ENCODE data around the gene TMEM127.

Gene TMEM127

GRCh38 chr2:96256611-96257113 lies 9.1 kb downstream of the TMEM127 start:
- peaks cover 57% of the 10 kb centered on the region for H3K4me1 Mint-ChIP-seq
- no peak for ATAC-seq

DNA sequence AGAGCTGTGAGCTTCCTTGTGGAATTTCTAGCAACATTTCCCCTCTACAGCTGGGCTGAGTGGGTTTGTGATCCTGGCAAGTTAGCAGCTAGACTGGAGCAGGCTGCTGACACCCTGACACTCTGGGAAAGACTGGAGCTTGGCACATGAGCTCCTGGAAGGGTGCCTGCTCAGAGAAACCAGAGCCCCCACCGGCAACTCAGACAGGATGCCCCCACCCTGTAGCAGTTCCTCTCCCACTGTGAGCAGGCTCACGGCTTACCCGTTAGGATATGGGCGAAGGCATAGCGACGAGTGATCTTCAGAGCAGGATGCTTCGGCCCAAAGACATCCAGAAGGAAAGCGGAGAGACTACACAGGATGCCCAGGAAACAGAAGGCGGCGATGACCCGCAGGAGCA lies 11.2 kb downstream of the TMEM127 start:
- no peak overlapping the region for H3K27ac Mint-ChIP-seq
- H3K4me1 Mint-ChIP-seq: peaks cover 42% of the 10 kb centered on the region
- no peaks in the 10 kb centered on the region for H3K27me3 Mint-ChIP-seq
- no peak overlapping the region for H3K4me3 Mint-ChIP-seq
- DNase-seq: no peak
- H3K36me3 Mint-ChIP-seq (ENCODE audit: low read depth): peaks cover 22% of the 10 kb centered on the region
- H3K9me3 Mint-ChIP-seq: no peaks in the 10 kb centered on the region
- ATAC-seq: no peak

More at GRCh38 chr2:96256611-96257113, 9.1 kb downstream of the TMEM127 start:
- peak overlapping the region; percentile 59 for H3K27ac Mint-ChIP-seq
- no peaks in the 10 kb centered on the region for H3K9me3 Mint-ChIP-seq
- no peak for DNase-seq
- peak overlapping the region; percentile 22 for H3K4me3 Mint-ChIP-seq
- peaks cover 22% of the 10 kb centered on the region for H3K36me3 Mint-ChIP-seq (ENCODE audit: low read depth)
- H3K27me3 Mint-ChIP-seq: no peaks in the 10 kb centered on the region

- no peak for ATAC-seq
- Mint-ChIP-seq H3K9me3 (no peaks in the 10 kb centered on the region), H3K27ac (no peak overlapping the region), H3K4me3 (no peak overlapping the region), H3K4me1 (peaks cover 31% of the 10 kb centered on the region), H3K36me3 (ENCODE audit: low read depth) (peaks cover 22% of the 10 kb centered on the region), H3K27me3 (no peaks in the 10 kb centered on the region)
- DNase-seq: no peak
Observed at GRCh38 chr2:96253006-96253405, 12.8 kb downstream of the TMEM127 start.

DNA sequence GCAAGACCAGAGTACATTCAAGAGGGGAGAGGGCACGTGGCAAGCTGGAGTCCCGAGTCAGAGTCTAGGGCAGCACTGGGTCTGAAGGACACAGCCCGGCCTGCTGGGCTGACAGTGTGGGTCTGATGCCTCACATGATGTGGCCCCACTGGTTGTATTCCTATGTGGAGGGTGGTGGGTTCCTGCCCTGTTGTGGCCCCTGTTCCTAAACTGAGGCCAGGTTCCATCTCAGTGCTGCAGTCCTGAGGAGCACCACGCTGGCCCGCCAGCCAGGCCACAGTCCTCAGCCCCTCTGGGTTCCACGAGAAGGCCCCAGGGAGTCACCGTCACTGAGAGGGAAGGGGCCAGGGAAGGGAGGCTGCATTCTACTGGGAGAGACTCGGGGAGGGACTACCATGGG lies 13.3 kb downstream of the TMEM127 start:
- Mint-ChIP-seq H3K4me1 (peaks cover 26% of the 10 kb centered on the region), H3K27me3 (no peaks in the 10 kb centered on the region), H3K36me3 (ENCODE audit: low read depth) (peaks cover 22% of the 10 kb centered on the region), H3K9me3 (no peaks in the 10 kb centered on the region), H3K4me3 (no peak overlapping the region), H3K27ac (no peak overlapping the region)
- DNase-seq: no peak
- no peak for ATAC-seq

GRCh38 chr2:96251721-96252292 lies 14.0 kb downstream of the TMEM127 start:
- peaks cover 22% of the 10 kb centered on the region for H3K36me3 Mint-ChIP-seq (ENCODE audit: low read depth)
- no peaks in the 10 kb centered on the region for H3K27me3 Mint-ChIP-seq
- H3K9me3 Mint-ChIP-seq: no peaks in the 10 kb centered on the region
- DNase-seq (no peak), ATAC-seq (no peak)
- H3K4me1 Mint-ChIP-seq: peaks cover 24% of the 10 kb centered on the region
- peak overlapping the region; percentile 22 for H3K27ac Mint-ChIP-seq
- no peak overlapping the region for H3K4me3 Mint-ChIP-seq

GRCh38 chr2:96250188-96250587 lies 15.6 kb downstream of the TMEM127 start:
- ATAC-seq (no peak), DNase-seq (no peak)
- H3K4me1 Mint-ChIP-seq: peaks cover 22% of the 10 kb centered on the region
- no peaks in the 10 kb centered on the region for H3K27me3 Mint-ChIP-seq
- H3K36me3 Mint-ChIP-seq (ENCODE audit: low read depth): peaks cover 15% of the 10 kb centered on the region
- no peak overlapping the region for H3K27ac Mint-ChIP-seq
- no peak overlapping the region for H3K4me3 Mint-ChIP-seq
- H3K9me3 Mint-ChIP-seq: no peaks in the 10 kb centered on the region

DNA sequence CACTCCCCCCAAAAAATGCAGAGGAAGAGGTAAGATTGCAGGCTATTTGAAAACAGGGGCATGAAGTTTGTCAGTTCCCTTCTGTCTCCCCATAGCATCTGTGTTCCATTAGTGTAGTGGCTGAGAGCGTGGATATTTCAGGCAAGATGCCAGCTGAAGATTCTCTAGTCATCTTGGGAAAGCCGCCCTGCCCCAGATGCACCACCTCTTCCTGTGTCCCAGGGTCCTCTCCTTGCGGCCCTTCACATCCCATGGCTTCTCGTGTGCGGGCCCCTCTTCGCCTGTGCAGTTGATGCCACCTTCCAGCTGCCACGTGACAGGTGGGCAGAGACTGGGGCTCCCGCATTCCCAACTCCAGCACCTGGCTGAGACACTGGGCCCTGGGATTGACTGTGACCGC lies 16.1 kb downstream of the TMEM127 start:
- Mint-ChIP-seq H3K27ac (no peak overlapping the region), H3K36me3 (ENCODE audit: low read depth) (peaks cover 17% of the 10 kb centered on the region), H3K27me3 (no peaks in the 10 kb centered on the region), H3K9me3 (no peaks in the 10 kb centered on the region), H3K4me3 (no peak overlapping the region), H3K4me1 (peaks cover 21% of the 10 kb centered on the region)
- no peak for DNase-seq
- ATAC-seq: no peak

DNA sequence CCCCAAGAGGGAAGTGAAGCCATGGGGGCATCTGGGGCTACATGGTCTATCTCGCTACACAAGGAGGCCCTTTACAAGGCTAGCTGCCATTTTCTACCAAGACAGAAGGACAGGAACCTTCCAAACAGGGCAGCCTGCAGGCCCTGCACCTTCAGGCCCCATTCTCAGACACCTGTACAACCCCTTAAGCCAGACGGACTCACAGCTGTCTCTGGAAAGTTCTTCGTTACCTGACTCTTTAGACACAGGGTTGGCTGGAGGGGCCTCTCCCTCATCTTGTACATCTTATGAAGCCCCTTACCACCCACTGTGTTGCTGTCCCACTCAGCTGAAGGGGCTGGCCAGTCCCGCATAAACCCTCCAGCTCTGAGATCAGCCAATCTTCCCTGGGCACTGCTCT lies 17.2 kb downstream of the TMEM127 start:
- Mint-ChIP-seq H3K4me3 (no peak overlapping the region), H3K27me3 (no peaks in the 10 kb centered on the region), H3K36me3 (ENCODE audit: low read depth) (peaks cover 16% of the 10 kb centered on the region), H3K9me3 (no peaks in the 10 kb centered on the region), H3K4me1 (peaks cover 24% of the 10 kb centered on the region), H3K27ac (no peak overlapping the region)
- ATAC-seq (no peak), DNase-seq (no peak)

- Mint-ChIP-seq H3K9me3 (no peaks in the 10 kb centered on the region), H3K27me3 (no peaks in the 10 kb centered on the region), H3K4me1 (peaks cover 27% of the 10 kb centered on the region), H3K4me3 (no peak overlapping the region), H3K36me3 (ENCODE audit: low read depth) (peaks cover 16% of the 10 kb centered on the region), H3K27ac (no peak overlapping the region)
- DNase-seq (no peak), ATAC-seq (no peak)
Observed at GRCh38 chr2:96247896-96248295, 17.9 kb downstream of the TMEM127 start.

- Mint-ChIP-seq H3K36me3 (ENCODE audit: low read depth) (peaks cover 9% of the 10 kb centered on the region), H3K4me1 (peaks cover 35% of the 10 kb centered on the region)
Observed at GRCh38 chr2:96247009-96247408, 18.8 kb downstream of the TMEM127 start.

DNA sequence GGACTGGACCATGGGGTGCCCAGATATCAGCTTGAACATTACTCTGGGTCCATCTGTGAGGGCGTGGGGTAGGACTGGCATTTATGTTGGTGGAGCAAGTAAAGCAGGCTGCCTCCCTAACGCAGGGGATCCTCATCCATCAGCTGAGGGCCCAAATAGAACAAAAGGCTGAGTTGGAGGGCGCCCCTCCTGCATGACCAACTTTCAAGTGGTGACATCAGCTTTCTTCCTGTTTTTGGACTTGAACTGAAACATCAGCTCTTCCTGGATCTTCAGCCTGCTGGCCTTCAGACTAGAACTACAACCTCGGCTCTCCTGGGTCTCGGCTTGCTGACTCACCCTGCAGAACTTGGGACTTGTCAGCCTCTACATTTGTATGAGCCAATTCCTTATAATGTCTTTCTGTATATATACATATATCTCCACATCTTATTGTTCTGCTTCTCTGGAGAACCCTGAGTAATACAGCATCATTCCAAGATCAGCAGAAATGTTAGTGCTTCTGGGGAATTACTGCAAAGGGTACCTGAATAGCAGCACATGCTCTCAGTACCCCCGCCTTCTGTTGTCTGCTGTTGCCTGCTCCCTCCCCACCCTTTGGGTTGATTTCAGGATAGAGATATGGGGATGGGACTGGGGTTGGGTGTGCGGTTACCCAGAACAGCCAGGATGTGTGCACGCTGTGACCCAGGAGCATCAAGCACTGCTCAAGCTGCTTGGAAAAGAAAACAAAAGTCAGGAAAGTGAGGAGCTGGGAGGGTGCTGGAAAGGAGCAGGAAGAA lies 20.0 kb downstream of the TMEM127 start:
- no peaks in the 10 kb centered on the region for H3K9me3 Mint-ChIP-seq

More at GRCh38 chr2:96247009-96247408, 18.8 kb downstream of the TMEM127 start:
- Mint-ChIP-seq H3K9me3 (no peaks in the 10 kb centered on the region), H3K27me3 (no peaks in the 10 kb centered on the region), H3K27ac (peak overlapping the region; percentile 10), H3K4me3 (no peak overlapping the region)
- ATAC-seq: no peak
- DNase-seq: no peak

GRCh38 chr2:96243843-96244242 lies 22.0 kb downstream of the TMEM127 start:
- ATAC-seq: no peak
- Mint-ChIP-seq H3K4me1 (peaks cover 48% of the 10 kb centered on the region), H3K27ac (no peak overlapping the region), H3K4me3 (no peak overlapping the region), H3K9me3 (no peaks in the 10 kb centered on the region), H3K36me3 (ENCODE audit: low read depth) (peaks cover 6% of the 10 kb centered on the region), H3K27me3 (no peaks in the 10 kb centered on the region)
- no peak for DNase-seq

More for the DNA sequence above, 20.0 kb downstream of the TMEM127 start:
- no peak for DNase-seq
- H3K27me3 Mint-ChIP-seq: no peaks in the 10 kb centered on the region
- no peak for ATAC-seq
- H3K27ac Mint-ChIP-seq: no peak overlapping the region
- peaks cover 45% of the 10 kb centered on the region for H3K4me1 Mint-ChIP-seq
- peaks cover 6% of the 10 kb centered on the region for H3K36me3 Mint-ChIP-seq (ENCODE audit: low read depth)
- no peak overlapping the region for H3K4me3 Mint-ChIP-seq

DNA sequence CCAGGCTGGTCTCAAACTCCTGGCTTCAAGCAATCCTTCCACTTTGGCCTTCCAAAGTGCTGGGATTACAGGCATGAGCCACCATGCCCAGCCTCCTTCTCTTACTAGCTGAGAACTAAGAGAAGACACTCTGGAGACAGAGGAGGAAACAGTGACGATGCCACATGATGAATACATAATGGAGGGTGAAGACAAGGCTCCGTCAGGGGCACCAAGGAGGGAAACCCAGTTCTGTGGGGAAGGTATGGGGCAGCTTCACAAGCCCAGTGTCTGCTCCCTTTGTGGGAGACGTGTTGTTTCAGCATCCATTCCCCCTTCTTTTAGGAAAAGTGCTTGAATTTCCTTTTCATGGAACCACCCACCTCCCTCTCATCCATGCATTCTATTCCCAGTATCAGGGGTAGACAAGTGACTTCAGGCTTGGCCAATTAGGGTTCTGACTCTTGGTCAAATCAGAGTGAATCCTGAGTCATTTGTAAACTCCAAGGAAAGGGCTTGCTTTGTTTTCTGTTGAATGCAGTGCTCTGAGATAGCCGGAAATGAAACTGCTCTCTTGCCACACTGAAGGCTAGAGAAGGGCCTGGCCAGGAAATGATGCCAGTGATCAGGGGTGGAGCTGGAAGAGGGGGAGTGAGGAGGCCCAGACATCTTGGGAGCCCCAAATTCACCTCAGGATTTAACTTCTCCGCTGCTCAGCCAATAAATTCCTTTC lies 23.7 kb downstream of the TMEM127 start:
- H3K27ac Mint-ChIP-seq: peak overlapping the region; percentile 93
- peaks cover 46% of the 10 kb centered on the region for H3K4me1 Mint-ChIP-seq
- peak overlapping the region; percentile 43 for H3K4me3 Mint-ChIP-seq
- no peaks in the 10 kb centered on the region for H3K9me3 Mint-ChIP-seq
- no peaks in the 10 kb centered on the region for H3K27me3 Mint-ChIP-seq
- DNase-seq: peak; percentile 64
- ATAC-seq: peak; percentile 95
- peaks cover 6% of the 10 kb centered on the region for H3K36me3 Mint-ChIP-seq (ENCODE audit: low read depth)

DNA sequence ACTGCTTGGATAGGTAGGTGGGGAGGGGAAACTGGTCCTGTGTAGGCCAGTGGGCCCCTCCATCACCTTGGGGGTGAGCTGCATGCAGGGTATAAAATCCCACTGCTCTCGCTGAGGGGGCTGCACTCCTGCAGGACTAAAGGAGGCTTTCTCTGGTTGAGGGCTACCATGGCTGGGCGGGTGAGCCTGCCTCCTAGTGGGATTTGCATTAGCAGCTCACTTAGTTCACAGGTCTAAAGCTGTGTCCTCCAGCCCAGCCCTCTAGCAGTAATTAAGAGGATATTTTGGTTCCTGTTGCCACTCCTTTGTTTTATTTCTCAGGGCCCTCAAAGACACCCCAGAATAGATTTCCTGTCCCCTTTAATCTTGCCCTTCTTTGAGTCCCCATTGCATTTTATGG lies 24.6 kb downstream of the TMEM127 start:
- Mint-ChIP-seq H3K27ac (peak overlapping the region; percentile 93), H3K36me3 (ENCODE audit: low read depth) (peaks cover 6% of the 10 kb centered on the region), H3K9me3 (no peaks in the 10 kb centered on the region), H3K27me3 (no peaks in the 10 kb centered on the region), H3K4me3 (no peak overlapping the region), H3K4me1 (peaks cover 43% of the 10 kb centered on the region)
- no peak for DNase-seq
- no peak for ATAC-seq
